HCT116 (cell line): ENCODE measurements around the gene ARHGAP21. TPM values are rescaled to one million over a fixed set of nuclear protein-coding genes. Genes with fewer than 3 reads are reported as not detected.

Experiments
- ATAC-seq: fragments of 200-7000 bp; cut with Tn5 transposase; 2 replicates; pipeline ENCODE4 v1.9.1; 2020; ENCODE audit warnings: mild to moderate bottlenecking, moderate library complexity
- BruUV-seq: library from RNA; stranded (reverse); fragments of 400-500 nt; replicated peaks from 2 replicates; lab custom pipeline; 2021; lab: Mats Ljungman, UMichigan
- CTCF ChIA-PET: fragments of 300-600 bp; sonication (Branson Sonifier 250); formaldehyde crosslinking; loops from one replicate; lab custom pipeline; 2021; ENCODE audit warnings: antibody characterized with exemption; lab: Charles Lee
- POLR2A ChIA-PET: fragments of 300-600, 350-600 bp; sonication (Branson Sonifier 250); formaldehyde crosslinking; loops from one replicate; lab custom pipeline; 2021; ENCODE audit warnings: antibody characterized with exemption; lab: Charles Lee
- RAD21 ChIA-PET, 2 experiments: fragments of 300-600 bp; sonication (Branson Sonifier 250); formaldehyde crosslinking; loops; one replicate each; lab custom pipeline; 2023; ENCODE audit warnings: low total read pairs in 2 of 2; ENCODE audit not compliant: uncharacterized antibody in 2 of 2, unreplicated experiment in 2 of 2, low non-redundant PET in 1 of 2; lab: Charles Lee
- DNase-seq: peaks from one replicate; pipeline ENCODE4 v3.0.0-alpha.2; 2010; ENCODE audit warnings: low read depth, low spot score
- H2AFZ ChIP-seq: fragments of 200-600 bp; shearing (Covaris generic), sonication (generic); 2 replicates; pipeline ENCODE4 v1.6.1; 2017; ENCODE audit warnings: low read depth, mixed run types, mixed read lengths, antibody characterized with exemption, low read length; ENCODE audit not compliant: poor library complexity, severe bottlenecking
- H3K27ac ChIP-seq: 2 replicates; pipeline ENCODE4 v1.5.1; 2012; ENCODE audit warnings: low read depth, low read length
- H3K27me3 ChIP-seq: fragments of 200-600 bp; sonication (generic); 2 replicates; pipeline ENCODE4 v1.6.1; 2016; ENCODE audit warnings: mixed run types, low read length, mixed read lengths; ENCODE audit not compliant: insufficient read depth
- H3K36me3 ChIP-seq, 2 experiments: fragments of 200-500 bp in 1 of 2; fragments of 200-600 bp in 1 of 2; sonication (Bioruptor generic) in 1 of 2; sonication (generic) in 1 of 2; 2 replicates each; pipeline versions ENCODE4 v1.5.1 to v1.6.1; 2014 to 2016; ENCODE audit warnings: low read length in 2 of 2, inconsistent platforms in 1 of 2, mixed read lengths in 1 of 2, mixed run types in 1 of 2; ENCODE audit not compliant: insufficient read depth in 2 of 2, control insufficient read depth in 1 of 2
- H3K4me1 ChIP-seq, 2 experiments: fragments of 200-600 bp in 1 of 2; sonication (generic) in 1 of 2; 2 replicates each; pipeline versions ENCODE4 v1.5.1 to v1.6.1; 2012 to 2017; ENCODE audit warnings: low read length in 2 of 2, inconsistent platforms in 1 of 2, mild to moderate bottlenecking in 1 of 2, mixed read lengths in 1 of 2, mixed run types in 1 of 2, moderate library complexity in 1 of 2; ENCODE audit not compliant: insufficient read depth in 2 of 2, control insufficient read depth in 1 of 2
- H3K4me2 ChIP-seq: fragments of 200-600 bp; sonication (generic); 2 replicates; pipeline ENCODE4 v1.6.1; 2017; ENCODE audit warnings: mixed run types, low read length, mixed read lengths
- H3K4me3 ChIP-seq, 2 experiments: fragments of 200-600 bp in 1 of 2; sonication (generic) in 1 of 2; replicated peaks in 1 of 2; 2 replicates each; pipeline ENCODE4 v1.5.1; 2011 to 2016; ENCODE audit warnings: low read length in 2 of 2, control low read depth in 1 of 2, low read depth in 1 of 2, mild to moderate bottlenecking in 1 of 2, mixed read lengths in 1 of 2, mixed run types in 1 of 2
- H3K79me2 ChIP-seq: fragments of 200-600 bp; sonication (generic); 2 replicates; pipeline ENCODE4 v1.6.1; 2017; ENCODE audit warnings: mild to moderate bottlenecking, mixed run types, low read length, moderate library complexity, mixed read lengths; ENCODE audit not compliant: insufficient read depth
- H3K9ac ChIP-seq: fragments of 200-600 bp; sonication (generic); 2 replicates; pipeline ENCODE4 v1.6.1; 2016; ENCODE audit warnings: low read length, mixed read lengths
- H3K9me2 ChIP-seq: fragments of 200-600 bp; sonication (generic), shearing (Covaris generic); 2 replicates; pipeline ENCODE4 v1.6.1; 2017; ENCODE audit warnings: mixed run types, mild to moderate bottlenecking, moderate library complexity; ENCODE audit not compliant: insufficient read depth
- H3K9me3 ChIP-seq, 2 experiments: fragments of 200-500 bp in 1 of 2; fragments of 200-600 bp in 1 of 2; sonication (Bioruptor generic) in 1 of 2; sonication (generic) in 1 of 2; 2 replicates each; pipeline ENCODE4 v1.6.1; 2014 to 2017; ENCODE audit warnings: low read length in 2 of 2, mixed read lengths in 2 of 2, inconsistent platforms in 1 of 2, low read depth in 1 of 2, mild to moderate bottlenecking in 1 of 2, mixed run types in 1 of 2, moderate library complexity in 1 of 2; ENCODE audit not compliant: control insufficient read depth in 1 of 2, insufficient read depth in 1 of 2
- H4K20me1 ChIP-seq: fragments of 200-600 bp; sonication (generic), shearing (Covaris generic); 2 replicates; pipeline ENCODE4 v1.6.1; 2017; ENCODE audit warnings: mixed run types, mild to moderate bottlenecking, moderate library complexity; ENCODE audit not compliant: insufficient read depth
- ATF3 ChIP-seq: IDR thresholded peaks from 2 replicates; pipeline ENCODE4 v1.6.1; 2012
- CTCF ChIP-seq, 3 experiments: fragments of 200-600 bp in 1 of 3; sonication (generic) in 1 of 3; IDR thresholded peaks in 2 of 3; conservative IDR thresholded peaks in 1 of 3; 2 replicates each; pipeline ENCODE4 v1.5.1; 2012 to 2017; ENCODE audit warnings: low read depth in 2 of 3, low read length in 2 of 3, antibody characterized with exemption in 1 of 3, borderline replicate concordance in 1 of 3, control low read depth in 1 of 3, mild to moderate bottlenecking in 1 of 3, mixed read lengths in 1 of 3, mixed run types in 1 of 3, moderate library complexity in 1 of 3; ENCODE audit not compliant: insufficient read depth in 1 of 3
- EGR1 ChIP-seq: IDR thresholded peaks from 2 replicates; pipeline ENCODE4 v1.6.1; 2012; ENCODE audit warnings: low read depth
- EZH2 ChIP-seq: fragments of 200-600 bp; sonication (generic); IDR thresholded peaks from 2 replicates; pipeline ENCODE4 v1.6.1; 2017; ENCODE audit warnings: antibody characterized with exemption, mixed run types
- EZH2phosphoT487 ChIP-seq: fragments of 200-600 bp; IDR thresholded peaks from 2 replicates; pipeline ENCODE4 v1.6.1; 2018; ENCODE audit warnings: antibody characterized with exemption, borderline replicate concordance
- FOSL1 ChIP-seq: IDR thresholded peaks from 2 replicates; pipeline ENCODE4 v1.6.1; 2012; ENCODE audit warnings: low read depth
- JUND ChIP-seq: IDR thresholded peaks from 2 replicates; pipeline ENCODE4 v1.6.1; 2012
- POLR2A ChIP-seq: IDR thresholded peaks from 2 replicates; pipeline ENCODE4 v1.7.0; 2011; ENCODE audit warnings: borderline replicate concordance; ENCODE audit not compliant: insufficient read depth, insufficient read length; ENCODE audit errors: extremely low read depth
- POLR2AphosphoS5 ChIP-seq: IDR thresholded peaks from 2 replicates; pipeline ENCODE4 v1.6.1; 2011; ENCODE audit warnings: mild to moderate bottlenecking, low read depth, low read length, moderate library complexity
- REST ChIP-seq: IDR thresholded peaks from 2 replicates; pipeline ENCODE4 v1.6.1; 2012; ENCODE audit warnings: low read depth
- SIN3A ChIP-seq: IDR thresholded peaks from 2 replicates; pipeline ENCODE4 v1.6.1; 2012; ENCODE audit warnings: low read depth
- SP1 ChIP-seq: IDR thresholded peaks from 2 replicates; pipeline ENCODE4 v1.6.1; 2012; ENCODE audit warnings: low read depth
- SRF ChIP-seq: IDR thresholded peaks from 2 replicates; pipeline ENCODE4 v1.6.1; 2012; ENCODE audit warnings: low read depth
- TCF7L2 ChIP-seq: IDR thresholded peaks from 2 replicates; pipeline ENCODE4 v1.7.0; 2011; ENCODE audit warnings: borderline replicate concordance, inconsistent platforms; ENCODE audit not compliant: insufficient read depth, insufficient read length; ENCODE audit errors: extremely low read depth
- YY1 ChIP-seq: IDR thresholded peaks from 2 replicates; pipeline ENCODE4 v1.6.1; 2011; ENCODE audit warnings: low read length, low read depth, moderate library complexity, mild to moderate bottlenecking; ENCODE audit not compliant: insufficient replicate concordance; ENCODE audit errors: extremely low read depth
- ZBTB33 ChIP-seq: IDR thresholded peaks from 2 replicates; pipeline ENCODE4 v1.6.1; 2011; ENCODE audit warnings: mild to moderate bottlenecking, low read length, moderate library complexity; ENCODE audit not compliant: insufficient replicate concordance; ENCODE audit errors: extremely low read depth
- ZFX ChIP-seq: fragments of 450-650 bp; IDR thresholded peaks from 2 replicates; pipeline ENCODE4 v1.6.1; 2017
- ZNF274 ChIP-seq: fragments of 200-500 bp; sonication (Bioruptor generic); IDR thresholded peaks from 2 replicates; pipeline ENCODE4 v1.6.1; 2014; ENCODE audit warnings: mild to moderate bottlenecking, low read depth, low read length, inconsistent platforms
- intact Hi-C: fragments of 100-400 bp; cut with micrococcal nuclease; formaldehyde crosslinking; loops from 2 replicates; pipeline ENCODE4 v1.10.0; 2022
- total RNA-seq: library from RNA; stranded (reverse); gene quantifications from one replicate; pipeline ENCODE4 v1.2.1, GENCODE V29; 2021; ENCODE audit not compliant: unreplicated experiment

The ARHGAP21 gene
- total RNA-seq, 1 experiment from 2014 or later: 47.7 TPM

- CTCF ChIA-PET: no interaction called here
- no peaks in the 10 kb centered on the region for H3K9me2 ChIP-seq
- no peaks in the 10 kb centered on the region for H3K9me3 ChIP-seq
- H3K4me3 ChIP-seq: no peak overlapping the region
- no peak overlapping the region for H3K9ac ChIP-seq
- TF ChIP-seq POLR2AphosphoS5: no peak
- no peak for TF ChIP-seq SIN3A
- TF ChIP-seq POLR2A: no peak
- no peak for TF ChIP-seq JUND
- no peak for TF ChIP-seq EZH2phosphoT487
- no peak for TF ChIP-seq CTCF (IDR thresholded peaks at IDR 0.05 in 2 of 3, conservative IDR thresholded peaks at IDR 0.05 in 1 of 3; ENCODE audit: borderline replicate concordance in 1 of 3, insufficient read depth in 1 of 3, low read depth in 2 of 3, low read length in 2 of 3)
- TF ChIP-seq REST: no peak
- no peak for TF ChIP-seq SP1
- TF ChIP-seq EGR1: no peak
- TF ChIP-seq ZNF274: no peak
- no peak for TF ChIP-seq ZBTB33
- TF ChIP-seq EZH2: no peak
- no peak for TF ChIP-seq TCF7L2
- TF ChIP-seq ATF3: no peak
- TF ChIP-seq SRF: no peak
- no peak for TF ChIP-seq YY1
- no peak for TF ChIP-seq ZFX
- no peak for TF ChIP-seq FOSL1
- H3K4me2 ChIP-seq: no peak overlapping the region
- peaks cover 24 to 29% of the 10 kb centered on the region in 2 experiments for H3K4me1 ChIP-seq
- BruUV-seq: no TSS peak
- no peaks in the 10 kb centered on the region; the same call in 1 of the 2 replicates for H4K20me1 ChIP-seq
- RAD21 ChIA-PET: no interaction called here
- no peak overlapping the region for H3K27ac ChIP-seq
- ATAC-seq (no peak), DNase-seq (no peak)
- no peak overlapping the region for H2AFZ ChIP-seq
- intact Hi-C loops: no loop called here
- H3K36me3 ChIP-seq: no peaks in the 10 kb centered on the region
- H3K27me3 ChIP-seq: no peaks in the 10 kb centered on the region
- POLR2A ChIA-PET: no interaction called here
- peaks cover 66% of the 10 kb centered on the region for H3K79me2 ChIP-seq
Measured at GRCh38 chr10:24703700-24704099, 20.0 kb downstream of the ARHGAP21 start.
